Measurements from ENCODE around the gene CCNK. TPM values are rescaled to one million over a fixed set of nuclear protein-coding genes. Genes with fewer than 3 reads are reported as not detected.

The CCNK gene
- total RNA-seq, 1 experiment from 2014 or later = 19.0 TPM

GRCh38 chr14:99554757-99555531 lies 73.7 kb downstream of the CCNK start:
- Histone ChIP-seq H4K20me1 (ENCODE audit: insufficient read depth) (no peaks in the 10 kb centered on the region), H3K4me1 (replicated peaks; ENCODE audit: insufficient read depth) (peaks cover 7% of the 10 kb centered on the region)
- POLR2A ChIA-PET (ENCODE audit: unreplicated experiment) = interaction anchor here (0.7 kb wide), 1 partner anchor 122 kb away, joined by 3 read pairs; no protein-coding TSS in a partner anchor

GRCh38 chr14:99556134-99556791 lies 75.1 kb downstream of the CCNK start:
- Histone ChIP-seq H3K4me1 (replicated peaks; ENCODE audit: insufficient read depth) (peaks cover 13% of the 10 kb centered on the region), H4K20me1 (ENCODE audit: insufficient read depth) (no peaks in the 10 kb centered on the region), H3K36me3 (ENCODE audit: low read depth) (no peaks in the 10 kb centered on the region), H3K4me2 (no peak overlapping the region), H3K27ac (no peak overlapping the region), H2AFZ (no peak overlapping the region), H3K9me3 (ENCODE audit: insufficient read depth, low read depth) (no peaks in the 10 kb centered on the region), H3K79me2 (ENCODE audit: low read depth) (no peaks in the 10 kb centered on the region), H3K9me2 (ENCODE audit: insufficient read depth) (no peaks in the 10 kb centered on the region), H3K27me3 (ENCODE audit: insufficient read depth, low read depth) (no peaks in the 10 kb centered on the region), H3F3A (ENCODE audit: insufficient read depth, low read depth) (no peaks in the 10 kb centered on the region), H3K4me3 (no peak overlapping the region)
- BruUV-seq (replicated peaks) = no TSS peak
- CTCF ChIA-PET = no interaction called here
- POLR2A ChIA-PET (ENCODE audit: unreplicated experiment) = no interaction called here
- intact Hi-C loops (cut with micrococcal nuclease; ENCODE audit: unreplicated experiment) = no loop called here
- DNase-seq = no peak
- TF ChIP-seq EZH2 (IDR thresholded peaks at IDR 0.05; ENCODE audit: low read depth) = no peak
- TF ChIP-seq CTCF (conservative IDR thresholded peaks at IDR 0.05) = no peak

More at GRCh38 chr14:99554757-99555531, 73.7 kb downstream of the CCNK start:
- Histone ChIP-seq H3K27ac (no peak overlapping the region), H3F3A (ENCODE audit: insufficient read depth, low read depth) (no peaks in the 10 kb centered on the region), H3K9me2 (ENCODE audit: insufficient read depth) (no peaks in the 10 kb centered on the region), H3K27me3 (ENCODE audit: insufficient read depth, low read depth) (no peaks in the 10 kb centered on the region), H3K9me3 (ENCODE audit: insufficient read depth, low read depth) (no peaks in the 10 kb centered on the region), H3K4me3 (no peak overlapping the region), H2AFZ (no peak overlapping the region), H3K36me3 (ENCODE audit: low read depth) (no peaks in the 10 kb centered on the region), H3K79me2 (ENCODE audit: low read depth) (no peaks in the 10 kb centered on the region), H3K4me2 (no peak overlapping the region)
- TF ChIP-seq CTCF (conservative IDR thresholded peaks at IDR 0.05) (no peak), EZH2 (IDR thresholded peaks at IDR 0.05; ENCODE audit: low read depth) (no peak)
- DNase-seq = peak; percentile 17 to 36
- CTCF ChIA-PET = no interaction called here
- no TSS peak for BruUV-seq (replicated peaks)
- intact Hi-C loops (cut with micrococcal nuclease; ENCODE audit: unreplicated experiment) = no loop called here

- Histone ChIP-seq H3K79me2 (ENCODE audit: low read depth) (0 out of 2 replicates have a peak, but pooled peaks cover 3% of the 10 kb centered on the region), H2AFZ (no peak overlapping the region), H4K20me1 (ENCODE audit: insufficient read depth) (no peaks in the 10 kb centered on the region), H3K4me2 (no peak overlapping the region), H3K27ac (no peak overlapping the region), H3K27me3 (ENCODE audit: insufficient read depth, low read depth) (no peaks in the 10 kb centered on the region), H3K36me3 (ENCODE audit: low read depth) (no peaks in the 10 kb centered on the region), H3K4me3 (no peak overlapping the region), H3K9me3 (ENCODE audit: insufficient read depth, low read depth) (no peaks in the 10 kb centered on the region), H3F3A (ENCODE audit: insufficient read depth, low read depth) (no peaks in the 10 kb centered on the region), H3K9me2 (ENCODE audit: insufficient read depth) (no peaks in the 10 kb centered on the region), H3K4me1 (replicated peaks; ENCODE audit: insufficient read depth) (peaks cover 29% of the 10 kb centered on the region)
- TF ChIP-seq EZH2 (IDR thresholded peaks at IDR 0.05; ENCODE audit: low read depth) (no peak), CTCF (conservative IDR thresholded peaks at IDR 0.05) (no peak)
- ChIA-PET CTCF (no interaction called here), POLR2A (ENCODE audit: unreplicated experiment) (interaction anchor here (0.7 kb wide), 1 partner anchor 40 kb away, joined by 3 read pairs; no protein-coding TSS in a partner anchor)
- intact Hi-C loops (cut with micrococcal nuclease; ENCODE audit: unreplicated experiment) = no loop called here
- no TSS peak for BruUV-seq (replicated peaks)
- DNase-seq = no peak
Observed at GRCh38 chr14:99559286-99559990, 78.2 kb downstream of the CCNK start.
